ENCODE measurements around the gene OAS2. TPM values are rescaled to one million over a fixed set of nuclear protein-coding genes. Genes with fewer than 3 reads are reported as not detected.

The OAS2 gene
- total and polyA plus RNA-seq, 10 of the 15 experiments (the other 5 are each of a cell fraction or from before 2014, with no cell fraction given) = 32.4 to 290 (median 90.2) TPM

DNA sequence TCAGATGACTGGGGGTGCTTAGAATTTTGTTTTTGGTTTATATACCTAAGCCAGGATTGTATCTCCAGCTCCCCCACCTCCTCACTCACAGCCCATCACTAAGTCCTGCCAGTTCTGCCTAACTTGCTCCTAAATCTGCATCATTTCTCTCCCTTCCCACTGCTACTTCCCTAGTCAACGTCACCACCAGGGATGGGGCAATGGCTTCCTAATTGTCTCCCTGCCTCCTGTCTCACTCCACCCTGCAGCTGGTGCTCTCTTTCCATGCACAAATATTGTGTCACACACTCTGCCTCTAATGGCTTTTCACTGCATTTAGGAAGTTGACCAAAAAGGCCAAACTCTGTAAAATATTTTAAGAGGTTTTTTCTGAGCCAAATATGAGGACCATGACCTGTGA, 11.5 kb downstream of the OAS2 start:
- DNase-seq (ENCODE audit: low read depth, low spot score) = no peak
- Histone ChIP-seq H3K4me1 (ENCODE audit: control insufficient read depth, insufficient read depth, low read length) (peaks cover 17% of the 10 kb centered on the region), H3K27me3 (replicated peaks in 1 of 2; ENCODE audit: control insufficient read depth in 2 of 2, insufficient read depth in 2 of 2, low read length in 1 of 2) (no peaks in the 10 kb centered on the region), H2AFZ (ENCODE audit: control insufficient read depth, low read depth, low read length) (no peak overlapping the region), H3K9ac (ENCODE audit: control insufficient read depth, insufficient read depth, low read length) (no peak overlapping the region), H3K79me2 (ENCODE audit: control insufficient read depth, insufficient read depth, low read length) (peaks cover 37% of the 10 kb centered on the region), H3K36me3 (ENCODE audit: control insufficient read depth in 2 of 2, insufficient read depth in 2 of 2, low read length in 1 of 2) (peaks cover 20 to 76% of the 10 kb centered on the region in 2 experiments), H3K9me3 (replicated peaks; ENCODE audit: control insufficient read depth, insufficient read depth, low read length) (peaks cover 27% of the 10 kb centered on the region), H3K4me3 (no peak overlapping the region), H3K4me2 (ENCODE audit: control insufficient read depth, insufficient read depth) (no peak overlapping the region), H4K20me1 (ENCODE audit: control insufficient read depth, insufficient read depth) (no peaks in the 10 kb centered on the region; the same call in 1 of the 2 replicates), H3K27ac (ENCODE audit: control insufficient read depth, insufficient read depth) (no peak overlapping the region)
- in situ Hi-C loops (cut with MboI) (no loop called here), intact Hi-C loops (cut with micrococcal nuclease; ENCODE audit: unreplicated experiment) (loop anchor here (5.0 kb wide), 3 partner anchors 88 to 182 kb away; no protein-coding TSS in a partner anchor)
- no peak for TF ChIP-seq TARDBP (IDR thresholded peaks at IDR 0.05; ENCODE audit: borderline replicate concordance)
- TF ChIP-seq SUZ12 (IDR thresholded peaks at IDR 0.05; ENCODE audit: unreplicated experiment) = no peak
- no peak for TF ChIP-seq NFXL1 (IDR thresholded peaks at IDR 0.05; ENCODE audit: borderline replicate concordance)
- TF ChIP-seq ZNF622 (IDR thresholded peaks at IDR 0.05) = no peak
- no peak for TF ChIP-seq MTA3 (IDR thresholded peaks at IDR 0.05; ENCODE audit: borderline replicate concordance, low read length)
- no peak for TF ChIP-seq MEF2A (IDR thresholded peaks at IDR 0.05; ENCODE audit: insufficient read depth, low read depth, low read length)
- TF ChIP-seq, protein P1, sequence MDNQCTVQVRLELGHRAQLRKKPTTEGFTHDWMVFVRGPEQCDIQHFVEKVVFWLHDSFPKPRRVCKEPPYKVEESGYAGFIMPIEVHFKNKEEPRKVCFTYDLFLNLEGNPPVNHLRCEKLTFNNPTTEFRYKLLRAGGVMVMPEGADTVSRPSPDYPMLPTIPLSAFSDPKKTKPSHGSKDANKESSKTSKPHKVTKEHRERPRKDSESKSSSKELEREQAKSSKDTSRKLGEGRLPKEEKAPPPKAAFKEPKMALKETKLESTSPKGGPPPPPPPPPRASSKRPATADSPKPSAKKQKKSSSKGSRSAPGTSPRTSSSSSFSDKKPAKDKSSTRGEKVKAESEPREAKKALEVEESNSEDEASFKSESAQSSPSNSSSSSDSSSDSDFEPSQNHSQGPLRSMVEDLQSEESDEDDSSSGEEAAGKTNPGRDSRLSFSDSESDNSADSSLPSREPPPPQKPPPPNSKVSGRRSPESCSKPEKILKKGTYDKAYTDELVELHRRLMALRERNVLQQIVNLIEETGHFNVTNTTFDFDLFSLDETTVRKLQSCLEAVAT (IDR thresholded peaks at IDR 0.05) = no peak
- TF ChIP-seq, protein P2, sequence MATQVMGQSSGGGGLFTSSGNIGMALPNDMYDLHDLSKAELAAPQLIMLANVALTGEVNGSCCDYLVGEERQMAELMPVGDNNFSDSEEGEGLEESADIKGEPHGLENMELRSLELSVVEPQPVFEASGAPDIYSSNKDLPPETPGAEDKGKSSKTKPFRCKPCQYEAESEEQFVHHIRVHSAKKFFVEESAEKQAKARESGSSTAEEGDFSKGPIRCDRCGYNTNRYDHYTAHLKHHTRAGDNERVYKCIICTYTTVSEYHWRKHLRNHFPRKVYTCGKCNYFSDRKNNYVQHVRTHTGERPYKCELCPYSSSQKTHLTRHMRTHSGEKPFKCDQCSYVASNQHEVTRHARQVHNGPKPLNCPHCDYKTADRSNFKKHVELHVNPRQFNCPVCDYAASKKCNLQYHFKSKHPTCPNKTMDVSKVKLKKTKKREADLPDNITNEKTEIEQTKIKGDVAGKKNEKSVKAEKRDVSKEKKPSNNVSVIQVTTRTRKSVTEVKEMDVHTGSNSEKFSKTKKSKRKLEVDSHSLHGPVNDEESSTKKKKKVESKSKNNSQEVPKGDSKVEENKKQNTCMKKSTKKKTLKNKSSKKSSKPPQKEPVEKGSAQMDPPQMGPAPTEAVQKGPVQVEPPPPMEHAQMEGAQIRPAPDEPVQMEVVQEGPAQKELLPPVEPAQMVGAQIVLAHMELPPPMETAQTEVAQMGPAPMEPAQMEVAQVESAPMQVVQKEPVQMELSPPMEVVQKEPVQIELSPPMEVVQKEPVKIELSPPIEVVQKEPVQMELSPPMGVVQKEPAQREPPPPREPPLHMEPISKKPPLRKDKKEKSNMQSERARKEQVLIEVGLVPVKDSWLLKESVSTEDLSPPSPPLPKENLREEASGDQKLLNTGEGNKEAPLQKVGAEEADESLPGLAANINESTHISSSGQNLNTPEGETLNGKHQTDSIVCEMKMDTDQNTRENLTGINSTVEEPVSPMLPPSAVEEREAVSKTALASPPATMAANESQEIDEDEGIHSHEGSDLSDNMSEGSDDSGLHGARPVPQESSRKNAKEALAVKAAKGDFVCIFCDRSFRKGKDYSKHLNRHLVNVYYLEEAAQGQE (IDR thresholded peaks at IDR 0.05; ENCODE audit: low read depth, low read length) = no peak
- no peak for TF ChIP-seq TCF7 (IDR thresholded peaks at IDR 0.05; ENCODE audit: borderline replicate concordance)
- TF ChIP-seq, protein P3, sequence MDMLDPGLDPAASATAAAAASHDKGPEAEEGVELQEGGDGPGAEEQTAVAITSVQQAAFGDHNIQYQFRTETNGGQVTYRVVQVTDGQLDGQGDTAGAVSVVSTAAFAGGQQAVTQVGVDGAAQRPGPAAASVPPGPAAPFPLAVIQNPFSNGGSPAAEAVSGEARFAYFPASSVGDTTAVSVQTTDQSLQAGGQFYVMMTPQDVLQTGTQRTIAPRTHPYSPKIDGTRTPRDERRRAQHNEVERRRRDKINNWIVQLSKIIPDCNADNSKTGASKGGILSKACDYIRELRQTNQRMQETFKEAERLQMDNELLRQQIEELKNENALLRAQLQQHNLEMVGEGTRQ (IDR thresholded peaks at IDR 0.05; ENCODE audit: borderline replicate concordance, low read depth, low read length) = no peak
- TF ChIP-seq WRNIP1 (IDR thresholded peaks at IDR 0.05; ENCODE audit: borderline replicate concordance, low read depth, low read length) = no peak
- TF ChIP-seq FOS (IDR thresholded peaks at IDR 0.05; ENCODE audit: borderline replicate concordance, extremely low read depth, insufficient read length) = no peak
- TF ChIP-seq EZH2 (IDR thresholded peaks at IDR 0.05; ENCODE audit: borderline replicate concordance, control insufficient read depth, low read depth, low read length) = no peak
- FAIRE-seq = no peak
- POLR2A ChIA-PET = interaction anchor here (1.4 to 2.4 kb wide), 2 partner anchors 10 to 12 kb away, joined by 6 to 9 read pairs; partner anchors contain the start of gene OAS2
- 100% methylated on average over 1 of the region's 1 CpG for WGBS (ENCODE audit: insufficient coverage, insufficient replicate concordance, low lambda C conversion rate, missing lambda C conversion rate)
- RAD21 ChIA-PET (ENCODE audit: unreplicated experiment) = interaction anchor here (0.7 to 1.9 kb wide), 3 partner anchors 12 to 90 kb away, joined by 4 to 6 read pairs (median 4); partner anchors contain the start of genes OAS1 and OAS2
- BruUV-seq (replicated peaks) = no TSS peak
- CTCF ChIA-PET = interaction anchor here (1.3 to 2.2 kb wide), 5 partner anchors 8 to 164 kb away, joined by 3 to 9 read pairs (median 5); no protein-coding TSS in a partner anchor
- SMC1A ChIA-PET (ENCODE audit: uncharacterized antibody, unreplicated experiment) = interaction anchor here (0.8 to 3.9 kb wide), 4 partner anchors 11 to 89 kb away, joined by 3 to 20 read pairs (median 5); partner anchors contain the start of gene OAS2
- no peak for ATAC-seq
